ENCODE data around the gene PTPRG. TPM values are rescaled to one million over a fixed set of nuclear protein-coding genes. Genes with fewer than 3 reads are reported as not detected.

PTPRG gene
- total and polyA plus RNA-seq, 2 donors (not counting 3 experiments of a cell fraction or from before 2014, with no cell fraction given) = 8.9 to 39.1 TPM

- TF ChIP-seq FOS (IDR thresholded peaks at IDR 0.05; ENCODE audit: borderline replicate concordance, insufficient read depth, low read length) (no peak), POLR2A (IDR thresholded peaks at IDR 0.05; ENCODE audit: low read depth, low read length) (no peak), POLR2AphosphoS5 (IDR thresholded peaks at IDR 0.05; ENCODE audit: insufficient read depth, low read depth, low read length) (no peak), MYC (IDR thresholded peaks at IDR 0.05; ENCODE audit: low read depth, low read length) (no peak), GATA2 (IDR thresholded peaks at IDR 0.05; ENCODE audit: insufficient read depth, insufficient read length, low read depth, low read length) (no peak), JUN (IDR thresholded peaks at IDR 0.05; ENCODE audit: borderline replicate concordance, insufficient read depth, insufficient read length, low read depth) (no peak), EZH2 (IDR thresholded peaks at IDR 0.05; ENCODE audit: borderline replicate concordance, low read depth, low read length, severe bottlenecking) (no peak), CTCF (IDR thresholded peaks at IDR 0.05; ENCODE audit: extremely low read depth in 1 of 2, insufficient read depth in 1 of 2, low read depth in 1 of 2, low read length in 2 of 2) (no peak), MAX (IDR thresholded peaks at IDR 0.05; ENCODE audit: insufficient read depth, insufficient read length) (no peak)
- ChIA-PET CTCF (no interaction called here), POLR2A (no interaction called here)
- Histone ChIP-seq H3K9ac (replicated peaks; ENCODE audit: extremely low read depth, insufficient read depth, low read length) (no peak overlapping the region), H3K4me2 (ENCODE audit: insufficient read depth, low read length) (no peak overlapping the region), H3K9me1 (replicated peaks; ENCODE audit: control insufficient read depth, extremely low read depth, insufficient read depth, low read length) (no peaks in the 10 kb centered on the region), H3K27ac (ENCODE audit: insufficient read depth, low read depth, low read length) (no peak overlapping the region), H3K9me3 (replicated peaks; ENCODE audit: control insufficient read depth, insufficient read depth, low read length) (no peaks in the 10 kb centered on the region), H3K4me1 (ENCODE audit: control insufficient read depth, extremely low read depth, insufficient read depth, low read length) (no peaks in the 10 kb centered on the region), H2AFZ (ENCODE audit: low read depth, low read length) (no peak overlapping the region), H4K20me1 (replicated peaks; ENCODE audit: control insufficient read depth, extremely low read depth, insufficient read depth, low read length) (no peaks in the 10 kb centered on the region), H3K36me3 (ENCODE audit: control insufficient read depth in 2 of 2, extremely low read depth in 1 of 2, insufficient read depth in 2 of 2, low read length in 2 of 2) (no peaks in the 10 kb centered on the region), H3K27me3 (ENCODE audit: control insufficient read depth in 2 of 2, insufficient read depth in 2 of 2, low read length in 2 of 2) (peaks cover 0 to 6% of the 10 kb centered on the region in 2 experiments), H3K4me3 (replicated peaks in 1 of 3; ENCODE audit: insufficient read depth in 1 of 3, low read depth in 1 of 3, low read length in 3 of 3) (no peak overlapping the region), H3K79me2 (ENCODE audit: control insufficient read depth, insufficient read depth, low read length) (no peaks in the 10 kb centered on the region)
- no peak for FAIRE-seq
- no peak for DNase-seq (ENCODE audit: low read depth, low spot score)
- no TSS peak for BruUV-seq (replicated peaks)
- intact Hi-C loops (cut with micrococcal nuclease) = no loop called here
- dilution Hi-C loops (cut with MboI; ENCODE audit: extremely low pct_ligation_motif_present, low sequenced_read_pairs) = no loop called here
Measured at GRCh38 chr3:61522060-61522459, 39.3 kb upstream of the PTPRG start.
